COLO829 (cell line): ENCODE results near the gene DNER.

ENCODE experiments used
- DNase-seq: peaks from one replicate; pipeline ENCODE4 v3.0.0; 2012; ENCODE audit warnings: low spot score

The DNER gene

DNA sequence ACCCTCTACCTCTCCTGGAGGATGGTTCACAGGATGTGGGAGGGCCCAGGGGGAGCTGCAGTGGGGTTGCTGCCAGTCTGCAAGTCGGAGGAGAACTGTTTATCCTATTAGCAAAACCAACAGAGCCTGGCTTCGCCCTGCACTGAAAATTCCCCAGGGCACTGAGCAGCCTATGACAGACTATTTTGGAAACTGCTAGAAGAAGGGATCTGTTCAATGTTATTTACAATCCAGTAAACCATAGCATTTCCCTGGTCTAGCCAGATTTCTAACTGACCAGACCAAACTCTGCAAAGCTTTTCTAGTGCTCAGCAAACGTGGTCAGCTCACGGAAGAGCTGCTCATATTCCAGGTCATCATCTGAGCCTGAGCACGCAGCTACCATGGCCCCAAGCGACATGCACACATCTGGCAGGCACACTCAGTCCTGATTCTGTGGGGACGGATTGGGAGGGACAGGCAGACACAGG, 378.4 kb downstream of the DNER start:
- DNase-seq, result no peak

DNA sequence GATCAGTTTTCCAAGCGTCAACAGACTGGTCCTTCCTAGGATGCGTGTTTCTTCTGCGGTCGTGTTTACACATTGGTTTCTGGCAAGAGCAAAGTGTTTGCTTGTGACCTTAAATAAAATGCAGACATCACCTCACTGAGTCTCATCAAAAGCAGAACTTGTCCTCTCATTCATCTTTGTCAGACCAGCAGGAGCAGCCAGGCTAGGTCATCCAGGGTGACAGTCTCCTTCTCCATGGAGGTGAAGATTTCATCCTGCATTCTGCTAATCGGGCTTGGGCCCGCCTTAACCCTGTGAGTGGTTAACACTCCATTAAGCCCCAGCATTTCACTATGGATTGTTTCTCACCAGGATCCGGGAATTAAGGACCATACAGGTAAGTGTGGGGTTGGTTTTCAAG, 379.0 kb downstream of the DNER start:
- DNase-seq, result no peak

DNA sequence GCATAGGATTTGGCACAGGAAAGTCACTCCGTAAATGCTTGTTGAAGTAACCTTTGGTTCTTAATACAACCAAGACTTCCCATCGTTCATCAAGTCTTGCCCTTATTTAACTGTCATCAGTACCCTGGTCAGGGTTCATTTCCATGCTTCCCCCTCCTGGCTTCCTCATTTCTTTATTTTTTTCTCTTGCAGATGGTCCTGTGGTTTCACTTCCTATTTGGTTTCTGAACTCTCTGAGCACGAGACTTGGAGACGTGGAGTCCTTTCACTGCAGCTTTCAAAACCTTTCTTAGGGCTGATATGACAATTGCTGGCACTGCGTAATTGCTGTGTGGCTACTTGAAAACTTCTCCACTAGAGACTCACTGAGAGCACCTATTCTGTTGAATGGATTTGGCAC, 383.4 kb downstream of the DNER start:
- no peak for DNase-seq

DNA sequence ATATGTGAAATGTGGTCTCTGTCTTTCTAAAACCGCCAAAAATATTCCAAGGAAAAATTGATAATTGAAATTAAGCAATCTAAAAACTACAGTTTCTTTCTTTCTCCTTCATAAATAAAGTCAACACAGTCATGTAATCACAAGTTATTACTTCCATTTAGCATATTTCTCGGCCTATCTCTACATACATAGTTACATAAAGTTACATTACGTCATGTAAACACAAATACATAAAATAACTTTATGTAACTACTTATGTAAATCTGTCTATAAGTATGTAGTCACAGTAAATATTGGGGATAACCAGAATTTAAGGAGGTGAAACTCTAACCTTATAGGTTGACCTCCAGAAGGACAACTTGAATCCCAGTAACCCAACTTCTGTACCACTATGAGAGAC, 394.8 kb downstream of the DNER start:
- DNase-seq, result no peak

DNA sequence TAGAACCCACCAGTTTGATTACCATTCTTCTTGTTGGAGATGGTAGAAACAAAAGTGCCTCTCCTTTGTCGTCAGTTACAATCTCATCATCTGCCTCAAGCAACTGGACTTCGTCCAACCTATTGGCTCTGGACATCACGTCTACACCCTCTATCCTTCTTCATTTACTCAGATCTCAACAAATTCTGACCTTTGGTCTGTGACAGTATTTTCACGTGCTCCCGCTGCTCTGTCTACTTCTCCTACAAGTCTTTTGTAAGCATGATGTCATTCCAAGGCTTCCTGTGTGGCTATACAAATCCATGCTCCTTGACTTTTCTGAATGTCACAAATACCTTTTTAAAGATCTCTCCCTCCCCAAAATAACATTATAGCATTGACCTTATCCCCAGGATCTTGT, 400.2 kb downstream of the DNER start:
- peak; percentile 34 for DNase-seq

DNA sequence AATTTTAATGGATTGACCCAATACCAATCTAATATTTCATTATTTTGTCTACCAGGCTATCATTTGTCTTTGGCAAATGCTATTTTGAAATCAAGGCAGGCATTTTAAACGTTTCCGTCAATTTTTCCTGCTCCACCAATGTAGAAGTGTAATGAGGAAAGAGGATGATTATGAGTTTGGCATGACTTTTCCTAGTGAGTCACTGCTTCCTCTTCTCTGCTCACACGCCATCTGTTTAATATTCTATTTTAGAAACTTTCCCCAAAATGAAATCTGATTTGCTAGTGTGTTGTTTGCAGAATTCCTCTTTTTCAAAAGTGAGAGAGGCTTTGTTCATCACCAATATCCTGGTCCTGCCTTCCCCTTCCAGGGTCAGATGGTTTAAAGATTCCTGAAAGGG, 400.8 kb downstream of the DNER start:
- peak; percentile 72 for DNase-seq
